IPS-NIHi7 (cell line): Measurements from ENCODE around the gene TSSK2.
"Not testable (repeated sequence)": the region's sequence is repeated elsewhere in the genome, so short reads cannot be mapped to it uniquely, and the experiment has no call there.

Experiments
- DNase-seq: peaks from one replicate; pipeline ENCODE4 v3.0.0; 2012; ENCODE audit warnings: mixed read lengths; ENCODE audit errors: extremely low spot score

TSSK2 gene

DNA sequence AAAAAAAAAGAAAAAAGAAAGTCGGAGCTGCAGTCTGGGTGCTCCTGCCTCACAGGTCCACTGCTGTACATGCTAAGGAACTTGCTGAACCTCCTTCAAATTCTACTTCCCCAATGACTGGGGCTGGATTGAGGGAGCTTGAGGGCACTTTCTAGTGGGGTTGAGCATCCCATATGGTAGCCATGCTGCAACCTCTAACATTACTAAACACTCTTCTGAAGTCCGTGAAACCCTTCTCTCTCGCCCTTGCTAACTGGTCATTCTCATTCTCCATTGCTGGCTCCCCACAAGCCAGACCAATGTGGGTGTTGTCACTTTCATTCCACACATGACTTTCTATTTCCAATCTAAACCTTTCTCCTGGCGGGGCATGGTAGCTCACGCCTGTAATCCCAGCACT is 12.1 kb downstream of the TSSK2 start:
- DNase-seq: no peak

DNA sequence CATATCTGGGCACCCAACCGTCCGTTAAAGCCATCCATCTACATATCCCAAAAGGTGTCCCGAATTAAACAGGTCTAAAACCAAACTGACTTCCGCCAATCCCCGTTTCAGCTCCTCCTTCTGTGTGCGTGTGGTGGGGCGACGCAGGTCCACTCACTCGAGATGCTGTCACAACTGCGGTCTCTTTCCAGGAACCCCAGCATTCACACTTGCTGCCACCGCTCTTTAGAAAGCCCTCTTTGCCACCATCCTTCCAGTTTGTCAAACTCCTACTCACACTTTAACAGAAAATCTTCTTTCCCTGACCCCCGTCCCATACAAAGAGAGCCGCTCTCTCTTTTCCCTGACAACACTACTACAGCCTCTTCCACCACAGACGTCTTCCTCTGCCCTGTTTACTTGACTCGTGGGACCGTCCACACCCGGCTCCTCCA is 12.9 kb downstream of the TSSK2 start:
- DNase-seq: no peak

DNA sequence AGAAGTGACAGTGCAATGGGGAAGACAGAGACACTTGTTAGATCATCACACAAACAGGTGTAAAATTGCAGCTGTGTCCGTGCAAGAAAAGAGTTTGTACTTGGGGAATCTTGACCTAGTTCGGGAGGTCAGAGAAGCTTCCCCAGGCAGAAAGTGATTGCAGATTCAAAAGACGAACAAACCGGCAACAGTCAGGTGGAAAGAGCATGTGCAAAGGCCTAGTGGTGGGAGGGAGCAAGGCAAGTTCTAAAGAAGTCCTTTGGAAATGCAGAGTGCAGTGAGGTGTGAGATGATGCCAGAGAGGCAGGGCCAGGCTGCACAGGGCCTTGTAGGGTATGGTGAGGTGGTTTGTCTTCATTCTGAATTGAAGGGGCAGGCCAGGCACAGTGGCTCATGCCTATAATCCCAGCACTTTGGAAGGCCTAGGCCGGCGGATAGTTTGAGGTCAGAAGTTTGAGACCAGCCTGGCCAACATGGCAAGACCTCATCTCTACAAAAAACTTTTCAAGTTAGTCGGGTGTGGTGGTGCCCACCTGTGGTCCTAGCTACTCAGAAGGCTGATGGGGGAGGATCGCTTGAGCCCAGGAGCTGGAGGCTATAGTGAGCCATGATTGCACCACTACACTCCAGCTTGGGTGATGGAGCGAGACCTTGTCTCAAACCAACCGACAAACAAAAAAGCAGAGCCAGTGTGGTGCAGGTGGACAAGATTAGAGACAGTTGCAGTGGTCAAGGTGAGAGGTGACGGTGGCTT is 15.3 kb downstream of the TSSK2 start:
- no peak for DNase-seq

GRCh38 chr22:19147195-19147780 is 16.2 kb downstream of the TSSK2 start:
- DNase-seq: peak; percentile 51

DNA sequence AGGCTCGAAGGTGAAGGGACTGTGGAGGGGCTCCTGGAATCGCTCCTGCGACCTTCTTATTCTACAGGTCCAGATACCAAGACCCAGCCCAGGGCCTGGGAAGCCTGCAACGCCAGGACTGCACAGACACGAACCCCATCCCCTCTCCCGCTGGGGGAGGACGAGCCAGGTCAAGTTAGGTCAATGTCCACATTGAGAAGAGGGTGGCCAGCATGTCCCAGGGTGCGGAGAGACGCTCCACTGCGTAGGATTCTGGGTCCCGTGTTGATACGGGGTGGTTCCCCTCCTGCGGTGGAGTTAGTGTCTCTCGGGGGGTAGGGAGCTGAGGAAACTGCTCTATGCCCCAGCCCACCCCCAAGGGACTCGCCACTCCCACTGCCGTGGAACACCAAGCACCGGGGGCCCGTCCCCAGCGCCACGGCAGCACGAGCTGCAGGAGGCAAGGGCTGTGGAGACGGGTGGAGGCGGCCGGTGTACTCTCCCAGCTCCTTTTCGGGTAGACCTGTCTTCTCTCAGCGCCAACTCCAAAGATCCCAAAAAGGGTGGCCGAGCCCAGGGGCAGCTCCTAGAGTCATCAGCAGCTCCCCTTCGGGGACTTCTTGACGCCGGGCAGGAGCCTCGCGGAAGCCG is 17.4 kb downstream of the TSSK2 start:
- DNase-seq: no peak

DNA sequence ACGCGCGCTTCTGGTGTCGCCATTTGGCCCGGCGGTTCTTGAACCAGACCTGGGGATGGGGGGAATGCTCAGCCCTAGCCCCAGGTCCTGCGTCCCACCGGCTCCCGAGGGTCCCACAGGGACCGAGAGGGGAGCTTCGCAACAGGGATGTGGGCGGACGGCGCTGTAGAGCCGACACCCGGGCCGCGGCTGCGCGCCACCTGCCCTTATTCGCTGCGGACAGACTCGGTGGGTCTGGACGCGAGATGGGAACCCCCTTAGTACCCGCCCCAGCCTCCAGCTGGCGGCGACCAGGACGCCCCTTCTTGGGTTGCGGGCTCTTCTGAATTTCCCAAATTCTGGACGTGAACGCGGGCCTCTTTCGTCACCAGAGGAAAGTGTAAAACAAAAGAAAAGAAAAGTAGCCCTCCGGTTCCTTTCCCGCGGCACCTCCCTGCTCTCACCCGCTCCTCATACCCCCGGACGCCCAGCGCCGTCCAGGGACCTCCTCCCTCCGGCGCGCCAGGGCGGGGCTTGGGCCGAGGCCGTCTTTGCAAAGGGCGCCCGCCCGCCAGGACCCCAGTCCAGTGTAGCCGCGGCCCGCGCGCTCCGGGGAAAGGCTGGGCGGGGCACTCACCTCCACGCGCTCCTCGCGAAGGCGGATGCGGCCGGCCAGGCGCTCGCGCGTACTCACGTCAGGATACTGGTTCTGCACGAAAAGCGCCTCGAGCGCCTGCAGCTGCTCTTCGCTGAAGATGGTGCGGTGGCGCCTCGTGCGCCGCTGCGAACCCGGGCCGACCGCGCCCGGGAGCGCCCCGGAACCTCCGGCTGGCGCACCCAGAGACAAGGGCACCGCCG is 18.2 kb downstream of the TSSK2 start:
- DNase-seq: peak; percentile 61

GRCh38 chr22:19149991-19150390 is 18.9 kb downstream of the TSSK2 start, which contains the start of gene GSC2:
Gene GSC2, minus strand, starts transcription at chr22:19150292. Its CDS starts 9 bp downstream, at chr22:19150283.
- DNase-seq: no peak

GRCh38 chr22:19150482-19151328 is 19.6 kb downstream of the TSSK2 start:
- DNase-seq: no peak

GRCh38 chr22:19151329-19152191 is 20.5 kb downstream of the TSSK2 start:
- no peak for DNase-seq

- DNase-seq: no peak
Observed at GRCh38 chr22:19152942-19153883, 22.1 kb downstream of the TSSK2 start.

GRCh38 chr22:19156109-19156508 is 25.0 kb downstream of the TSSK2 start:
- not testable (repeated sequence) for DNase-seq

DNA sequence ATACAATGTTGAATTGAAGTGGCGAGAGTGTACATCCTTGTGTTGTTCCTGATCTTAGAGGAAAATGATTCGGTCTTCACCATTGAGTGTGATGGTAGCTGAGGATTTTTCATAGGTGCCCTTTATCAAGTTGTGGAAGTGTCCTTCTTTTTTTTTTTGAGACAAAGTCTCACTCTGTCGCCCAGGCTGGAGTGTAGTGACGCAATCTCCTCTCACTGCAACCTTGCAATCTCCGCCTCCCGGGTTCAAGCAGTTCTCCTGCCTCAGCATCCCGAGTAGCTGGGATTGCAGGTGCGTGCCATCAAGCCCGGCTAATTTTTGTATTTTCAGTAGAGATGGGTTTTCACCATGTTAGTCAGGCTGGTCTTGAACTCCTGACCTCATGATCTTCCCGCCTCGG is 27.5 kb downstream of the TSSK2 start:
- DNase-seq: not testable (repeated sequence)

DNA sequence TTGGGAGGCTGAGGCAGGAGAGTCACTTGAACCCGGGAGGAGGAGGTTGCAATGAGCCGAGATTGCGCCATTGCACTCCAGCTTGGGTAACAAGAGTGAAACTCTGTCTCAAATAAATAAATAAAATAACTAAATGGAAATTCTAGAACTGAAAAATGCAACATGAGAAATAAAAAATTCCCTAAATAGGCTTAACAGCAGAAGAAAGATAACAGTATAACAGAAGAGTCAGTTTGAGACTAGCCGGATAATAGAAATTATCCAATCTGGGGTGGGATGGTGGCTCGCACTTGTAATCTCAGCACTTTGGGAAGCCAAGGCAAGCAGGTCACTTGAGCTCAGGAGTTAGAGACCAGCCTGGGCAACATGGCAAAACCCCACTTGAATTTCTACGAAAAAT is 33.3 kb downstream of the TSSK2 start:
- DNase-seq: no peak

- no peak for DNase-seq
Observed at GRCh38 chr22:19166421-19166820, 35.3 kb downstream of the TSSK2 start.

- no peak for DNase-seq
Observed at GRCh38 chr22:19167106-19167869, 36.2 kb downstream of the TSSK2 start.

- DNase-seq: no peak
Observed at GRCh38 chr22:19168088-19168890, 37.2 kb downstream of the TSSK2 start.
